SU-DHL-6 (cell line): ENCODE measurements around the gene IGF1.

Experiments
- H2AFZ ChIP-seq: fragments of 200-600 bp; sonication (generic); 2 replicates; pipeline ENCODE4 v1.6.1; 2014; ENCODE audit warnings: low read depth, mild to moderate bottlenecking, moderate library complexity, mixed read lengths, antibody characterized with exemption, low read length; ENCODE audit not compliant: severe bottlenecking
- H3F3A ChIP-seq: fragments of 200-600 bp; shearing (Covaris generic); 2 replicates; pipeline ENCODE4 v1.6.0; 2016; ENCODE audit warnings: antibody characterized with exemption, mild to moderate bottlenecking; ENCODE audit not compliant: insufficient read depth
- H3K27ac ChIP-seq: fragments of 200-600 bp; sonication (generic); 2 replicates; pipeline ENCODE4 v1.5.1; 2016; ENCODE audit warnings: low read depth, mild to moderate bottlenecking, low read length, moderate library complexity, mixed read lengths
- H3K27me3 ChIP-seq: fragments of 200-600 bp; sonication (generic), shearing (Covaris generic); 2 replicates; pipeline ENCODE4 v1.6.0; 2014; ENCODE audit warnings: mild to moderate bottlenecking, low read length
- H3K36me3 ChIP-seq: fragments of 200-600 bp; sonication (generic); 2 replicates; pipeline ENCODE4 v1.6.1; 2014; ENCODE audit warnings: mild to moderate bottlenecking, low read length, mixed read lengths
- H3K4me2 ChIP-seq: fragments of 300-600, 200-600 bp; shearing (Covaris generic), sonication (generic); 2 replicates; pipeline ENCODE4 v1.6.0; 2014; ENCODE audit warnings: low read length, low read depth, mild to moderate bottlenecking; ENCODE audit not compliant: poor library complexity, severe bottlenecking
- H3K4me3 ChIP-seq: fragments of 200-600 bp; sonication (generic); 2 replicates; pipeline ENCODE4 v1.5.1; 2014; ENCODE audit warnings: antibody characterized with exemption, low read length, mild to moderate bottlenecking, mixed read lengths; ENCODE audit not compliant: insufficient read depth, poor library complexity, severe bottlenecking
- H3K79me2 ChIP-seq: fragments of 200-600 bp; sonication (generic); 2 replicates; pipeline ENCODE4 v1.6.1; 2014; ENCODE audit warnings: mild to moderate bottlenecking, low read length, moderate library complexity; ENCODE audit not compliant: insufficient read depth
- H3K9ac ChIP-seq: fragments of 200-600 bp; sonication (generic); 2 replicates; pipeline ENCODE4 v1.7.0; 2014; ENCODE audit warnings: mild to moderate bottlenecking, low read length
- H3K9me2 ChIP-seq: fragments of 200-600 bp; sonication (generic); replicated peaks from 2 replicates; pipeline ENCODE4 v1.6.1; 2014; ENCODE audit warnings: low read length; ENCODE audit not compliant: insufficient read depth
- H3K9me3 ChIP-seq: fragments of 200-600 bp; sonication (generic); 2 replicates; pipeline ENCODE4 v1.6.1; 2014; ENCODE audit warnings: low read length, mixed read lengths; ENCODE audit not compliant: insufficient read depth
- H4K20me1 ChIP-seq: fragments of 200-600 bp; sonication (generic); 2 replicates; pipeline ENCODE4 v1.6.1; 2014; ENCODE audit warnings: low read depth, mild to moderate bottlenecking, antibody characterized with exemption, low read length, moderate library complexity, mixed read lengths
- EZH2phosphoT487 ChIP-seq: fragments of 200-600 bp; sonication (generic), shearing (Covaris generic); conservative IDR thresholded peaks from 2 replicates; pipeline ENCODE4 v1.6.1; 2018; ENCODE audit warnings: mild to moderate bottlenecking, antibody characterized with exemption, low read length, moderate library complexity, mixed read lengths
- TF ChIP-seq, protein P1 (sequence below): fragments of 200-600 bp; sonication (generic); IDR thresholded peaks from one replicate; pipeline ENCODE4 v1.5.1; 2017; ENCODE audit warnings: antibody characterized with exemption, mild to moderate bottlenecking, low read length, moderate library complexity; ENCODE audit not compliant: insufficient read depth, poor library complexity, severe bottlenecking

Gene IGF1

DNA sequence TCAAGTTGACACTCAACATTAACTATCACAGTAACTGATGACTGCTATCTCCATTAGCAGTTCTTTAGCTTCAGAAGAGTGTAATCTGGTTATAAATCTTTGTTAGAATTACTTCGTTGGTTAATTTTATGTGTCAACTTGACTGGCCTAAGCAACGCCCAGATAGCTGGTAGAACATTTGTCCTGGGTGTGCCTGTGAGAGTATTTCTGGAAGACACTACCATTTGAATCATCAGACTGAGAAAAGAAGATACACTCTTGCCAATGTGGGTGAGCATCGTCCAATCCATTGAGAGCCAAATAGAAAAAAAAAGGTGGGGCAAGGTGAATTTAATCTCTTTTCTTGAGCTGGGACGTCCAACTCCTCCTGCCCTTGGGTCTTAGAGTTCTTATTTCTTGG is 129.0 kb downstream of the IGF1 start:
- TF ChIP-seq, protein P1, sequence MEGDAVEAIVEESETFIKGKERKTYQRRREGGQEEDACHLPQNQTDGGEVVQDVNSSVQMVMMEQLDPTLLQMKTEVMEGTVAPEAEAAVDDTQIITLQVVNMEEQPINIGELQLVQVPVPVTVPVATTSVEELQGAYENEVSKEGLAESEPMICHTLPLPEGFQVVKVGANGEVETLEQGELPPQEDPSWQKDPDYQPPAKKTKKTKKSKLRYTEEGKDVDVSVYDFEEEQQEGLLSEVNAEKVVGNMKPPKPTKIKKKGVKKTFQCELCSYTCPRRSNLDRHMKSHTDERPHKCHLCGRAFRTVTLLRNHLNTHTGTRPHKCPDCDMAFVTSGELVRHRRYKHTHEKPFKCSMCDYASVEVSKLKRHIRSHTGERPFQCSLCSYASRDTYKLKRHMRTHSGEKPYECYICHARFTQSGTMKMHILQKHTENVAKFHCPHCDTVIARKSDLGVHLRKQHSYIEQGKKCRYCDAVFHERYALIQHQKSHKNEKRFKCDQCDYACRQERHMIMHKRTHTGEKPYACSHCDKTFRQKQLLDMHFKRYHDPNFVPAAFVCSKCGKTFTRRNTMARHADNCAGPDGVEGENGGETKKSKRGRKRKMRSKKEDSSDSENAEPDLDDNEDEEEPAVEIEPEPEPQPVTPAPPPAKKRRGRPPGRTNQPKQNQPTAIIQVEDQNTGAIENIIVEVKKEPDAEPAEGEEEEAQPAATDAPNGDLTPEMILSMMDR, result no peak
- TF ChIP-seq EZH2phosphoT487, result no peak
- Histone ChIP-seq H4K20me1 (no peaks in the 10 kb centered on the region), H3K4me2 (no peak overlapping the region), H3K9ac (no peak overlapping the region), H3K79me2 (no peaks in the 10 kb centered on the region), H3K27me3 (no peaks in the 10 kb centered on the region), H3K27ac (no peak overlapping the region), H3K36me3 (no peaks in the 10 kb centered on the region), H2AFZ (no peak overlapping the region), H3F3A (no peaks in the 10 kb centered on the region), H3K4me3 (no peak overlapping the region), H3K9me3 (no peaks in the 10 kb centered on the region), H3K9me2 (no peaks in the 10 kb centered on the region)

DNA sequence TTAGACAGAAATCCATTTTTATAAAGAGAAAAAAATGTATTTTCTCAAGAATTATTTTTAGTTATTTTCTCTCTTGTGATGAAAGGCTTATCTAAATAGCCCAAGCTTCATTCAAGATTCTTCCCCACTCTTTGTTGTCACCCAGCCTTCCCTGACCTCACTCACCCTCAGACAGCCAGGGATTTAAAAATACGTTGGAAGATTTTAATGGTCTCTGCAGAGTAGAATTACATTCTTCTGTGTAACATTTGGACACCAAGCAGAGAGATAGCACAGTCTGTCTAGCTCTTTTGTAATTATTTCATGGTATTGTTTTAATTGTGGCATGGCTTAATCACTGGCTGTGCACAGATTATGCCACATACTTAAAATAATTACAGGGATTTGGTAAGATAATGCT is 130.3 kb downstream of the IGF1 start:
- Histone ChIP-seq H2AFZ (no peak overlapping the region), H3K27ac (no peak overlapping the region), H3K9me3 (no peaks in the 10 kb centered on the region), H3K79me2 (no peaks in the 10 kb centered on the region), H3K4me3 (no peak overlapping the region), H3K27me3 (no peaks in the 10 kb centered on the region), H3K4me2 (no peak overlapping the region), H3K9me2 (no peaks in the 10 kb centered on the region), H4K20me1 (no peaks in the 10 kb centered on the region), H3F3A (no peaks in the 10 kb centered on the region), H3K9ac (no peak overlapping the region), H3K36me3 (no peaks in the 10 kb centered on the region)
- TF ChIP-seq, protein P1, result no peak
- TF ChIP-seq EZH2phosphoT487, result no peak

DNA sequence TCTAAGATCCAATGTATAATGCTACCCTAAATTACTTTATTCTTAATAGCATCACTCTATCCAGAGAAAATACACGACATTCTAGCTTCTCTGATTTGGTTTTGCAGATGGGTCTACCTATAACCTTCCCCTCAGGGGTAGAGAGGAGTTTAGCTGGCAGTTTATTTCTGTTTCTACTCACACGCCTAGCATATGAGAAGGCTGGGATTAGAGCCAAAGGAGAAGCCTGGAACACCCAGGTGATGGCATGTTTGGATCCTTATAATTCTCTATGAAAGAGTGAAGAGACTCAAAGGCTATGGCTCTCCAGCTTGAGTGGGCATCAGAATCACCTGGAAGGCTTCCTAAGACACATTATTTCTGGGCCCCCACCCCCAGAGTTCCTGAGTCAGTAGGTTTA is 131.3 kb downstream of the IGF1 start:
- H3K4me3 ChIP-seq, result no peak overlapping the region
- H3K9ac ChIP-seq, result no peak overlapping the region
- H3K4me2 ChIP-seq, result no peak overlapping the region
- no peaks in the 10 kb centered on the region for H3K9me2 ChIP-seq
- H3K27me3 ChIP-seq, result no peaks in the 10 kb centered on the region
- H2AFZ ChIP-seq, result no peak overlapping the region
- H4K20me1 ChIP-seq, result no peaks in the 10 kb centered on the region
- H3K9me3 ChIP-seq, result no peaks in the 10 kb centered on the region
- no peaks in the 10 kb centered on the region for H3F3A ChIP-seq
- no peaks in the 10 kb centered on the region for H3K79me2 ChIP-seq
- H3K27ac ChIP-seq, result no peak overlapping the region
- H3K36me3 ChIP-seq, result no peaks in the 10 kb centered on the region
- no peak for TF ChIP-seq EZH2phosphoT487
- TF ChIP-seq, protein P1, result no peak
